HG03469 (cell line): ENCODE measurements around the gene NUDT4.

ENCODE experiments used
- ATAC-seq: cut with Tn5 transposase; IDR thresholded peaks from one replicate; pipeline ENCODE4 v1.9.1; 2021; ENCODE audit warnings: mild to moderate bottlenecking, moderate library complexity, moderate number of reproducible peaks; ENCODE audit not compliant: unreplicated experiment

NUDT4 gene

DNA sequence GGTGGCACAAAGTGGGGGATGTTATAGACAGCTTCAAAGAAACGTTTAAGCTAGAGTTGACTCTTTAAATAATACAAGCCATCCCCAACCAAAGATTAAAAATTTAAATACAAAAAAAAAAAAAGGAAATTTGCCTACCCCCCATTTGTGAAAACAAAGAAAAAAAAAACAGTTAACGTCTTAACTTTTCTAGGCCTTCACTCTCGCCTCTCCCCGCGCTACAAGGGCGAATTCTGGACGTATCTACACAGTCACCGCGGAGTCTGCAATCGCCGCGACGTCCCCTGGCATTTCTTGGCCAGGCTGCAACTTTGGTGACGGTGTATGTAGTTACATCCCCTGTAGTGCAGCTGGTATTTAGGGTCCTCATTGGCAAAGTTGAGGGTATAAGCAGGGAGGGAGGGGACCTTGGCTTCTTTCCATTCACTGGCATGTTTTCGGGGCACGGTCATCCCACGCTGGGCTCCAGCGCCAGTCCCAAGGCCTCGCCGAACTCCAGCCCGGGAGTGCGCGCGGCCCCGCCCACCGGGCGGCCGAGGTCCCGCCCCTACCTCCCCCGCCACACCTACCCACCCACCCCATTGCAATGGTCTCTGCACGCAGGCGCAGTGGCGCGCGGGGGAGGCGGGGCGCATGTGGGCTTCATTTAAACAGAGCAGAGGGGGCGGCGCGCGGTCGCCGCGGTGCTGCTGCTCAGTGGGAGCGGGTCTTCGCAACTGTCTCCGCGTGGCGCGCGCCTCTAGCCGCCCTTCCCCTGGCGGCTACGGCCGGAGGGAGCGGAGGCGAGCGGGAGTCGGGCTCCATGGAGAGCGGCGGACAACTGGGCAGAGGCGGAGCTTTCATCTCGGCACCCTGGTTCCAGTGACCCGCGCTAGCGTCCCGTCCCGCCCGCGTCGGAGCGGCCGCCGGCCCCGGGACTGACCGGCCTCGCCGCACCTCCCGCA, at the start of gene NUDT4:
TSS of gene NUDT4 (plus strand) at position 674 of the 944 bp plus-strand sequence. CDS start 398 bp downstream, outside the sequence.
- peak; percentile 50 for ATAC-seq

DNA sequence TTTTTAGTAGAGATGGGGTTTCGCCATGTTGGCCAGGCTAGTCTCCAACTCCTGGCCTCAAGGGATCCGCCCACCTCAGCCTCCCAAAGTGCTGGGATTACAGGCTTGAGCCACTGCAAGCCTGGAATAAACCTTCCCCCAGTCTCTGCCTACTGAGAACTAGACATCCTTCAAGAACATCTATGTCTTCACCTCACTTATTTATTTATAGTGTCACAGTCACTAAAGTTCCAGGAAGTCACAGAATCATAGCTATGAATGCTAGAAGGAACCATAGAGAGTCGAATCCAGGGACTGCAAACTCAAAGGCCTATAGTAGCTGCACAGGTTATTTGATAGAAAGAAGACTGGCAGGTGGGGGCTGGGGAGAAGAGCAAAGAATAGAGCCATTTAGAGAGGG, 44.7 kb upstream of the NUDT4 start:
- no peak for ATAC-seq

DNA sequence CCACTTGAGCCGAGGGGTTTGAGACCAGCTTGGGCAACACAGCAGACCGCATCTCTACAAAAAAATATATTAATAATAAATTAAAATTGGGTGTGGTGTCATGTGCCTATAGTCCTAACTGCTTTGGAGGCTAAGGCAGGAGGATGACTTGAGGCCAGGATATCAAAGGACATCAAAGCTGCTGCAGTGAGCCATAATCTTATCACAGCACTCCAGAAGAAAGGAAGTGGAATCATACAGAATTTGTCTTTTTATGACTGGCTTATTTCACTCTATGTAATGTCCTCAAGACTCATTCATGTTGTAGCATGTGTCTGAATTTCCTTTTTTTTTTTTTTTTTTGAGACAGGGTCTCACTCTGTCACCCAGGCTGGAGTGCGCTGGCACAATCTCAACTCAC, 43.9 kb upstream of the NUDT4 start:
- no peak for ATAC-seq

DNA sequence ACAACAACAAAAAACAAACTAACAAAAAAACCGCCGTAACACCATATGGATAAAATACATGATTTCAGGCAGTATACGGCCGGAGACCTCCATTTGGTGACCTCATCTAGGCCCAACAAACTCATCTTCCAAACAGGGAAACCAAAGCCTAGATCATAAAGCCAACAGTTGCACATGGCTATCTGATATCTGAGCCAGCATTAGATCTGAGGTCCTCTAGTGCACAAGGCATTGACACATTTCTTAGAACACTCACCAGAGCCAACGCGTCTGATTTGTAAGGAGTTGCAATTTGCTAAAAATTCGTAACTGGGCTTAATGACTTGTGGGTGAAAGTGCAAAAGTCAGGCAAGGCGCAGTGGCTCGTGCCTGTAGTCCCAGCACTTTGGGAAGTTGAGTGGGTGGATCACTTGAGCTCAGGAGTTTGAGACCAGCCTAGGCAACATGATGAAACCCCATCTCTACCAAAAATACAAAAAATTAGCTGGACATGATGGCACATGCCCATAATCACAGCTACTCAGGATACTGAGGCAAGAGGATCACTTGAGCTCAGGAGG, 42.0 kb upstream of the NUDT4 start:
- ATAC-seq, result no peak

DNA sequence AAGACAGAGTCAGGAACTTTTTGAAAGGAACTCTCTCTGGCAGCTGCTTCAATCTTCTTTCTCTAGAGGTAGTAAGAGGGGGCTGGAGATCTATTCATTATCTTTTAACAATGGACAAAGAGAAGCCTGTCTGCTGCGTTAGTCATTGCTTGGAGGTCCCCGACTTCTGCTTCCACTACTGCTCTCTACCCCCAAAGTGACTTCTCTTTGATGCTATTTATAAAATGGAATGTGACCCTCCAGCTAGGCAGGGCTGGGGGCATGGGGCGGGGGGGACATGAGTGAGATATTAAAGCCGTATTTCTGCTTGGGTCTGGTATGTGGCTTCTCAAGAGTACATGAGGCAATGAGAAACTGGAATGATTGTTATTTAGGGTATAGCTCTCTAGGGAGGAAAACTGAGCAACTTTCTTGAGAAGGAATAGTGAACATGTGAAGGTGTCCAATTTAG, 41.4 kb upstream of the NUDT4 start:
- no peak for ATAC-seq

DNA sequence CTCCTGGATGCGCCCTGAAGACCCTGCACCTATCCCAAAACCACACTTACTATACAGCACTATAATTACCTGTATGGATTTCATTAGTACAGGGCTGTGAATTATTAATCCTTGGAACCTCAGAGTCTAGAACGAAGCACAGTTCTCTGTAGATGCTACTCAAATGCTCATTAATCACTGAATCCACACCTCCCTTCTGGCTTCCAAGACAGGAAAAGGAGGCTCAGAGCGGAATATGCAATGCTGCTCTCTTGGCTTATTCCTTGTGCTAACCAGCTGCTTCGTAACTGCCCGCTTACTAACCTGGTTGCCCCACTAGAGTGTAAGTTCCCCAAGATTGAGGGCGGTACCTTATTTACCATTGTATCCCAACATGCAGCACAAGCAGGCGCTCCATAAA, 39.1 kb upstream of the NUDT4 start:
- no peak for ATAC-seq

DNA sequence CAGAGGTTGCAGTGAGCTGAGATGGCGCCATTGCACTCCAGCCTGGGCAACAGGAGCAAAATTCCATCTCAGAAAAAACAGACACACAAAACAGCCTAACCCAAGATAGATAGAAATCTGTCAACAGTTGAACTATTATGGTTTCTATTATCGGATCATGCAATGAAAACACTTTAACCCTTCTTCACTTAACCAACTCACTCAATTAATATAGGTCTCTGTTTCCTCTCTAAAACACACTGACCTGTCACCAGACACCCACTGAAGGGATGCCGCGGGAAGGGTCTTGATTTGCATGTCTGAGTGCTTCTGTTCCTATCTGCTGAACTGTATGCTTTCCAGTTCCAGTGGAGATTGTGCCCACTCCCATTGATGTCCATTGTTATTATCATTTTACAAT, 38.0 kb upstream of the NUDT4 start:
- no peak for ATAC-seq

DNA sequence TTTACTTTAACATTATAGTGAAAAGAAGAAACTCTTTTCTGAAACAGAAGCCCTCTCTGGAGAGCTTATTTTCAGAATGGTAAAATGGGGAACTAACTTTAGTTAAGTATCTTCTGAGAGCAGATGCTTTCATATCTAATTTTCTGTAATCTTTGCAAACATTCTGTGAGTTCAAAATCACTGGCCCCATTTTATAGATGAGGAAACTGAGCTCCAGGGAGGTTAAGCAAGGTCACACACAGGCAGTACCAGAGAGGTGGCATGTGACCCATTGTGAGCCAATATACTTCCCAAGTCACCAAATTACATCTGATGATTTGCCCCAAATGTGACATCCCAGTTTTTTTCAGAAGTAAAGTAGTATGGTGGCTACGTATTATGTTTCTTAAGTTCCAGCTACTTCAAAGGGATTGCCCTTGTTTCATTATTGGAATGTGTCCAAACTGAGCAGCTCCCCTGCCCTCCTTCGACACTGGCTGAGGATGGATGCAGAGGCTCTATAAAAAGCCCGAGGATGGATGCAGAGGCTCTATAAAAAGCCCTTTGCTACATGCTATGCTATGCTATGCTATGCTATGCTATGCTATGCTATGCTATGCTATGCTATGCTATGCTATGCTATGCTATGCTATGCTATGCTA, 36.2 kb upstream of the NUDT4 start:
- no peak for ATAC-seq

DNA sequence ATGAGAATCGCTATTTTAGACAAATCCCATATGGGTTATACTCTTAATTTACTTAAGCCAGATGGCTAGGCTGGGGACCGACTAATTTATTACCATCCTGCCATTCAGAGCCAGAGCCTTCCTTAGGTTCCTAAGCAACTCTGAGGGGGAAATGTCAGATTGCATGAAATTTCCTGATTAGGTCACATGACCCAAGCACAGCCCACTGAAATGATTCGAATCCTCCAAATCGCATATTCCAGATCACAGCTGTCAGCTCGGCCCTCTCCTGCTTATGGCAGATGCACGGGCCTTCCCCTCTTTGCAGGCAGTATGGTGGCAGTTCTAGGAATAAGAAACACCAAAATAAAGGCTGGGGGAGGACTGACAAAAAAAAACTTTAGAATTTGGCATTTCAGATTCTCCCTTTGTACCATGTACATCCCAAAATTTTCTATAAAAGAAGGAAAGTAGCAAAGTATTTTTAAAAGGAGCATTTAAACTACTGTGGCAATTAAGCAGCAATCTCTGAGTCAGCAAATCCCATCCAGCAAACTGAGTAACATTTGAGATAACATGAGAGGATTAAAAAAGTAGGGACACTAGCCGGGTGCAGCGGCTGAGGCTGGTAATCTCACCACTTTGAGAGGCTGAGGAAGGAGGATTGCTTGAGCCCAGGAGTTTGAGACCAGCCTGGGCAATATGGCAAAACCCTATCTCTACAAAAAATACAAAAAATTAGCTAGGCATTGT, 30.5 kb upstream of the NUDT4 start:
- ATAC-seq, result no peak

DNA sequence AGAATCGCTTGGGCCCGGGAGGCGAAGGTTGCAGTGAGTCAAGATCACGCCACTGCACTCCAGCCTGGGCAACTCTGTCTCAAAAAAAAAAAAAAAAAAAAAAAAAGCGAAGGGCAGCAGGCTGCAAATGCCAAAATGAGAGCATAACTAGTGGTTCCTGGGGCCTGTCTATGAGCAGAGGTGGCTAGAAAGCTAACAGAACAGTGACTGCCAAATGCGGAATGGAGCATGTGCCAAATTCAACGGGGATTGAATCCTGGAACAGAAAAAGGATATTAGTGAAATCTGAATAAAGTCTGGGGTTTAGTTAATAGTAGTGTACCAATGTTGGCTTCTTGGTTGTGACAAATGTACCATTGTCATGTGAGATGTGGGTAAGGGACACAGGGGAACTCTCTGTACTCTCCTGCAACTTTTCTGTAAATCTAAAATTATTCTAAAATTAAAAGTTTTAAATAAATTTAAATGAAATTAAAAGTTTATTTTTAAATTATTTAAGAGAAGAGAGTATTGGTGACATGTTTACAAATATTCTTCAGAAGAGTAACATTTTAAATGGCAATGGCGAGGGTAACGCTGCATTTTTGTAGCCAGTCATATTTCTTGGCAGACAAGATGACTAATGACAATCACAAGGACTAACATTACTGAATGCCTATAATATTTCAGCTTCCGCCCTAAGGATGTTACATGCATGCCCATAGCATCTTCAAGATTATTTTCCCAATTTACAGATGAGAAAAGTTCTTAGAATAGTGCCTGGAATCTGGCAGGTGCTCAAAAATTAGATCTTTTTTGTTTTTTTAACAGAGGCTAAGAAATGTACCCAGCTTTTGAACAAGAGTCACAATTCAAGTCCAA, 28.9 kb upstream of the NUDT4 start:
- no peak for ATAC-seq

DNA sequence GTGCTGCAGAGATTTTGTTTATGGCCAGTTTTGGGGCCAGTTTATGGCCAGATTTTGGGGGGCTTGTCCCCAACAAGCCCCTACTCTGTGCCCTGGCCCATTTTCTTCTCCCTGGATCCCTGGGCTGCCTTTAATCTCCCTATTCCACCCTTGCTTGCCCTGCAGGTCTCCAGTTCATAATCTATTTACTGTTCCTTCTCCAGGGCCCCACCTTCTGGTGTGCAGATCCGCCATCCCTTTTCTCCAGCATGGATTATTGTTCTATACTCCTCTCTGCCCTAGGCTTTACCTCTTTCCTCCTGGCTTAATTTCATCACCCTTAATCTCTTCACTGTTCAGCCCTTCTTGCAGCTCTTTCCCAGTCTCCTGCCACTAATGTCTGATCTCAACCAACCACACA, 26.0 kb upstream of the NUDT4 start:
- no peak for ATAC-seq

DNA sequence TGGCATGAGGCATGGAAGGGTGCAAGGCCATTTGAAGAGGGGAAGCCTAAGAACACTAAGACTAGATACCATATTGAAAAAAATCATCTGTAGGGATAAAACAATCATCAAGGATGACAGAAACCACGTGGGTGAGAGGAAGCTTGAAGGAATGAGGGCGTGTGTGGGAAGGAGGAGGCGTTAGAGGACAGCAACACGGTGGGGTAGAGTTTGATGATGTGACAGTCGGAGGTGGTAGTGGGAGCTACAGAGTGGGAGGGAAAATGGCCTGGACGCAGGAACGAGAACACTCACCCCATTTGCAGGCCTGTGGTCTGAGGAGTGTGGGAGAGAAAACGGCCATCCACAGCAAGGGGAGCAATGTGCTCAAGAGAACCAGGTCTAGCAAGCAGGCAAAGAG, 25.4 kb upstream of the NUDT4 start:
- no peak for ATAC-seq

DNA sequence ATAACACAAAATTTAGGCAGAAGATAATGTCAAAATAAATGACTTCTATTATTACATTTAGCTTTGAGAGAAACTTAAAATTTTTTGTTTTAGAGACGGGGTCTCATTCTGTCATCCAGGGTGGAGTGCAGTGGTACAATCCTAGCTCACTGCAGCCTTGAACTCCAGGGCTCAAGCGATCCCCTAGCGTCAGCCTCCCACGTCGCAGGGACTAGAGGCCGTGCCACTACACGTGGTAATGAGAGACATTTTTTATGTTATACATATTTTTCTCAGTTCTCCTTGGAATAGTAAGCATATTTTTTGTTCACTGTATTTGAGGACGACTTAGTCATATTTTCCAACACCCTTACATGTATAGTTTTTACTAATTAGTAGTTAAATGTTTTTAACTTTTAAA, 21.5 kb upstream of the NUDT4 start:
- ATAC-seq, result no peak

DNA sequence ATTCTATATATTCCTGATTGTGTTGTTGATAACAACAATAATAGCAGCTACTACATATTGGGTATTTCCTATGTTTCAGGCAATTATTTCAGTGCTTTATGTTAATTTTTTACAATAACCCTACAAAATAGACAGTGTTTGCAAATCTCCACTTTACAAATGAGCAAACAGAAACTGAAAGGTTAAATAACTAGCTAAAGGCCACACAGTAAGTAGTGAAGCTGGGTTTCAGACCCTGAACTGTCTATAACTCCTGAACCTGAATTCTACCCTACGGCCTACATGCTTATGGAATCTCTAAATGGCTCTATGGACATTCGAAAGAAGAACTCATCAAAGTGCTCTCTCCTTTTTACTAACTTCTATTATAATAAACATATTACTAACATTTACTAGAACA, 19.7 kb upstream of the NUDT4 start:
- ATAC-seq, result peak; percentile 82

DNA sequence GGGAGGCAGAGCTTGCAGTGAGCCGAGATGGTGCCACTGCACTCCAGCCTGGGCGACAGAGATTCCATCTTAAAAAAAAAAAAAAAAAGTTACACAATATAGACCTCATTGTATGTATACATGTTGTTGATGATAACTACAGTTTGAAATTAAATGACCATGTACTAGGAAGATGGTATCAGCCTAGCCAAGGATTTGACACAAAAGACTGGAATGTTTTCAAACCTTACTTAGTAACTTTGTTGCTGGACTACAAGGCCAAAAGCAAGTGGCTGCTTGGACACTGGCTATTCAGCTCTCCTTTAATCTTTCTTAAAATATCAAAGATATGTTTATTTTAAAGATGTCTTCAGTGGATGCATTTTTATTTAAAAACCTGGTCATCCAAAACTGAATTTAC, 18.9 kb upstream of the NUDT4 start:
- ATAC-seq, result no peak

DNA sequence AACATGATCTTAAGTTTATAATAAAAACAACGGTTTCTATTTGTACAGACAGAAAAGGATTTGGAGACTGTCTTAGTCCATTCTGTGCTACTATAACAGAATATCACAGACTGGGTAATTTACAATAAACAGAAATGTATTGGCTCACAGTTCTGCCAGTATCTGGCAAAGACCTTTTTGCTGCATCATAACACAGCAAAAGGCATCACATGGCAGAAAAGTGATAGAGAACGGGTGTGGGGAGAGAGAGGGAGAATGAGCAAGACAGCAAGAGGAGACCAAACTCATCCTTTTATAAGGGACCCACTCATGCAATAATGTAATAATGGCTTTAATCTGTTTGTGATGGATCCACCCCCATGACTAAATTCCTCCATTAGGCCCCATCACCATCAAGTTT, 17.0 kb upstream of the NUDT4 start:
- no peak for ATAC-seq

DNA sequence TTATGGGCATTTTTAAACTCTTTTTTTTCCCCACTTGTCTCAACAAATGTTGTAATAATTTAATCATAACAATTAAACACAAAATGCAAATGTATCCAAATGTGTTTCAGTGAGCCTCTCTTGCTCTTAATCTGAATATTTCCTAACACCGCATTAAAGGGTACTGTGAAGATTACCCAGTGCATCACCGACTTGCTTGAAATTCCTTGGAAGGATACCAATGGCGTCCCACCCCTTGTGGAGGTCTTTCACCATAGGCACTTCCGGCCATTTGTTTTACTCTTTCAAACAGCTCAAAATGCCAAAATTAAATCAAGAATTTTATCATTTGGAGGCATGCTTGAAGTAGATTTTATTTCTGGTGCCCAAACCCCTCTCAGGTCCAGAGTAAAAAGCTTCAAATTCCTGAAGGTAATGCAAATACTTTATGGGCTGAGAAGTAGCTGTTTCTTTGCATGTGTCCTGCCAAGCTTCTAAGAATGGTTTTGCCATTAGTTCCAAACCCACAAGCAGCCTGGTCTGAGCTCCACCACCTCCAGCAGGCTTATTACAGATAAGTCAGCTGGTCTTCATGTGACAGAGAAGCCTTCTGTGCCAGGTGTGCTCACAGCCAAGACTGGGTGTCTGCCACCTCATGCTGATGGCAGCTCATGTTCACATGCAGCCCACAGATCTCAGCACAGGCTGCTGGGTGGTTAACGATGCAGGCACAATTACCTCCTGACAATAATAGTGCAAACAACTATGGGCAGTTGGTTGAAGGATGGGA, 16.4 kb upstream of the NUDT4 start:
- ATAC-seq, result no peak

DNA sequence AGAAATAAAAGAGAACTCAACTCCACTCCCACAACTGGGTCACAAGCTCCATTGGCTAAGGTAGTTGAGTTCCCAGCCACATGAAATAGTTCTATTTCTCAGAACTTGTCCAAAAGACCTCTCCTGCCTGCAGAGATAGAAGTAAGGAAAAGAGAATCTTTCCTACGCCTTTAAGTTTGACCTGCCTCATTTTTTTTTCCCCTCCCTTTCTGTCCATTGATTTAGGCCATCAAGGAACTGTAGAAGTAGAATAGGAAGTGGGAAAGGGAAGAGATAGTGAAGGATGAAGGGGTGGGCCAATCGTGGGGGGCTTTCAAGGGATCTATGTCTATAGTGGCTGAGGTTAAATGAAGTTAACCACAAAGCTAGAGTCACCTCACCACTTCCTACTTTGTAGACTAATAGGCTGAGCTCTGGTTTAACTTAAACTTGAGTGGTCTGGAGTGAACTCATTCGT, 13.9 kb upstream of the NUDT4 start:
- peak; percentile 81 for ATAC-seq

DNA sequence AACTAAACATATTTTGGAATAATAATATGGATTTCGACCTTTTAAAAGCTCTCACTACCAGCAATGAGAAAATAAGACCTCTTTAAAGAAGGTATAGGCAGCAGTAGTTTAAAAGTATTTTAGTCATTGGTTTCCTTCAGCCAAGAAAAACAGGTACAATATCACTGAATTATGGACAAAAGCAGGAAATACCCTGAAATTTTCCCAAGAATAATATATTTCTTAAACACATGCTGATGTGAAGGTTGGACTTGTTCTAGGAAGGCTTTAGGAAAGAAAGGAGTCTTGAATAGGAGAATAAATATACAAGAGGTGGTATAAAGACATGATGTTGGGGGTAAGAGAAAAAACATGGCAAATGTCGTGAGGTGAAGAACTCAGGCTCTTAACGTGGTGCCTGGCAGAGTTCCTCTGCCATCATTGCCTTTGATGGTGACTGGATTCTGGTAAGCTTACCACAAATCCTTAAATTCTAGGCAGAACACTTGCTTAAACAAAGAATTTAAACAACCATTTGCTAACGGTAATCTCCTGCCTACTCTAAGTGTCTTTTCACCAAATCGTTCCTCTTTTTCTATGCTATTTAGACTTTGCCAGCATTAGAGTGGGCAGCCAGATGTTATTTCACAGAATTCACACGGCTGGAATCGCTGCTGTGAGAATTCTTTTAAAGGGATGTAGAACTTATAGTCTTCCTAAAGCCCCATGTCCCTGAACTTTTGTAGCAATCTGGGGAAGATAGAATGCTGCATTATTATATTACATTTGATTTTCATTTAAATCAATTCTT, 11.9 kb upstream of the NUDT4 start:
- no peak for ATAC-seq
